ENCODE data around the gene LRRN1. TPM values are rescaled to one million over a fixed set of nuclear protein-coding genes. Genes with fewer than 3 reads are reported as not detected.

LRRN1 gene
- polyA plus RNA-seq, 1 donor (not counting 4 experiments of a cell fraction or from before 2014, with no cell fraction given), result 0.45 TPM

DNA sequence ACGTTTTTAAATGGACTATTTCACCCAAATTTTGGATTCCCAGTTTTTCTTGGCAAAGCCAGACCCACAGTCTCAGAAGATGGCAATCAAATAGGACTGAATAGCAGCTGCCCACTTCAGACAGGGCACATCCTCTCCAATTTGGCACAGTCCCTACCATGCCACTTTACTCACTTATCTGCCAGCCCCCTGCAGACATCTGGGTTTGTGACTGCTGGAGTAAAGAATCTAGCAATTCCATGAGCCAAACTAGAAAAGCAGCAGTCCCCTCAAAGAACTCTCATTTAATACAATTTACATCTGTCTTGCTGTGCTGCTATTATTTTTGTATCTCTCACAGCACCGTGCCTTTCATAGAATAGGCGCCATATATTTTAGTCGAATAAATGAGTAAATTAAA is 16.0 kb upstream of the LRRN1 start:
- dilution Hi-C loops (cut with MboI; ENCODE audit: extremely low pct_ligation_motif_present, low sequenced_read_pairs), result no loop called here
- Histone ChIP-seq H3K79me2 (ENCODE audit: control insufficient read depth, insufficient read depth, low read length) (no peaks in the 10 kb centered on the region), H3K9me1 (ENCODE audit: control insufficient read depth, extremely low read depth, insufficient read depth, low read length) (no peaks in the 10 kb centered on the region), H3K4me1 (ENCODE audit: control insufficient read depth, extremely low read depth, insufficient read depth, low read length) (no peaks in the 10 kb centered on the region), H3K27me3 (ENCODE audit: control insufficient read depth, extremely low read depth, insufficient read depth, low read length) (no peaks in the 10 kb centered on the region), H3K36me3 (ENCODE audit: control insufficient read depth in 2 of 2, extremely low read depth in 1 of 2, insufficient read depth in 2 of 2, low read length in 2 of 2) (no peaks in the 10 kb centered on the region), H3K4me2 (ENCODE audit: control insufficient read depth, extremely low read depth, insufficient read depth, low read depth, low read length) (no peak overlapping the region), H3K27ac (ENCODE audit: control insufficient read depth, insufficient read depth, low read length) (no peak overlapping the region), H3K4me3 (ENCODE audit: control insufficient read depth in 2 of 3, extremely low read depth in 1 of 3, insufficient read depth in 2 of 3, low read depth in 1 of 3, low read length in 3 of 3) (no peak overlapping the region), H4K20me1 (ENCODE audit: control insufficient read depth, extremely low read depth, insufficient read depth, low read length) (no peaks in the 10 kb centered on the region), H3K9me3 (ENCODE audit: control insufficient read depth, low read depth, low read length) (no peaks in the 10 kb centered on the region), H3K9ac (ENCODE audit: control insufficient read depth, extremely low read depth, insufficient read depth, low read length) (no peak overlapping the region), H2AFZ (ENCODE audit: control insufficient read depth, low read length) (no peak overlapping the region)
- FAIRE-seq (no peak), DNase-seq (ENCODE audit: low read depth, low spot score) (no peak)
- TF ChIP-seq, protein P1, sequence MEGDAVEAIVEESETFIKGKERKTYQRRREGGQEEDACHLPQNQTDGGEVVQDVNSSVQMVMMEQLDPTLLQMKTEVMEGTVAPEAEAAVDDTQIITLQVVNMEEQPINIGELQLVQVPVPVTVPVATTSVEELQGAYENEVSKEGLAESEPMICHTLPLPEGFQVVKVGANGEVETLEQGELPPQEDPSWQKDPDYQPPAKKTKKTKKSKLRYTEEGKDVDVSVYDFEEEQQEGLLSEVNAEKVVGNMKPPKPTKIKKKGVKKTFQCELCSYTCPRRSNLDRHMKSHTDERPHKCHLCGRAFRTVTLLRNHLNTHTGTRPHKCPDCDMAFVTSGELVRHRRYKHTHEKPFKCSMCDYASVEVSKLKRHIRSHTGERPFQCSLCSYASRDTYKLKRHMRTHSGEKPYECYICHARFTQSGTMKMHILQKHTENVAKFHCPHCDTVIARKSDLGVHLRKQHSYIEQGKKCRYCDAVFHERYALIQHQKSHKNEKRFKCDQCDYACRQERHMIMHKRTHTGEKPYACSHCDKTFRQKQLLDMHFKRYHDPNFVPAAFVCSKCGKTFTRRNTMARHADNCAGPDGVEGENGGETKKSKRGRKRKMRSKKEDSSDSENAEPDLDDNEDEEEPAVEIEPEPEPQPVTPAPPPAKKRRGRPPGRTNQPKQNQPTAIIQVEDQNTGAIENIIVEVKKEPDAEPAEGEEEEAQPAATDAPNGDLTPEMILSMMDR (optimal IDR thresholded peaks at IDR 0.05 in 1 of 3, IDR thresholded peaks at IDR 0.05 in 1 of 3, conservative IDR thresholded peaks at IDR 0.05 in 1 of 3; ENCODE audit: extremely low read depth in 1 of 3, insufficient read depth in 2 of 3, low read length in 3 of 3), result no peak
- TF ChIP-seq EZH2 (IDR thresholded peaks at IDR 0.05; ENCODE audit: low read length), result no peak

DNA sequence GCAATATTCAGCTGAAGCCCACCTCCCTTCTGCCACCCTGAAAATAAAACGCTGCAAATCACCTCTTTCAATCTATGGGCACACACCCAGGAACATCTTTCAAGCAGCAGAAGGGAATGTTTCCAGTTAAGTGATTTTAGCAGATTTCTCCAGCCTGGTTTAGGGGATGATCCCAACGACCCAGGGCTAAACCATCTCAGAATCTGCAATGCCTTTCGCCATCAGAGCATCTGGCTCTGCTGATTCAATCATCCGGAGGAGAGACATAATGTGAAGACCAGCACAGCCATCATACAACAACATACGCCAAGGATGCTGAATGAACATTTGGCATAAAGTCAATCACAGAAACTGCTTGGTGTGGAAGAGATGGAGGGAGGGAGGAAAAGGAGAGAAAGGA is 15.5 kb upstream of the LRRN1 start:
- dilution Hi-C loops (cut with MboI; ENCODE audit: extremely low pct_ligation_motif_present, low sequenced_read_pairs), result no loop called here
- no peak for TF ChIP-seq EZH2 (IDR thresholded peaks at IDR 0.05; ENCODE audit: low read length)
- TF ChIP-seq, protein P1 (optimal IDR thresholded peaks at IDR 0.05 in 1 of 3, IDR thresholded peaks at IDR 0.05 in 1 of 3, conservative IDR thresholded peaks at IDR 0.05 in 1 of 3; ENCODE audit: extremely low read depth in 1 of 3, insufficient read depth in 2 of 3, low read length in 3 of 3), result no peak
- FAIRE-seq, result no peak

More for the DNA sequence above, 15.5 kb upstream of the LRRN1 start:
- no peaks in the 10 kb centered on the region for H3K27me3 ChIP-seq (ENCODE audit: control insufficient read depth, extremely low read depth, insufficient read depth, low read length)
- H3K36me3 ChIP-seq (ENCODE audit: control insufficient read depth in 2 of 2, extremely low read depth in 1 of 2, insufficient read depth in 2 of 2, low read length in 2 of 2), result no peaks in the 10 kb centered on the region
- no peak for DNase-seq (ENCODE audit: low read depth, low spot score)
- no peaks in the 10 kb centered on the region for H3K9me1 ChIP-seq (ENCODE audit: control insufficient read depth, extremely low read depth, insufficient read depth, low read length)
- no peak overlapping the region for H3K4me3 ChIP-seq (ENCODE audit: control insufficient read depth in 2 of 3, extremely low read depth in 1 of 3, insufficient read depth in 2 of 3, low read depth in 1 of 3, low read length in 3 of 3)
- no peak overlapping the region for H3K4me2 ChIP-seq (ENCODE audit: control insufficient read depth, extremely low read depth, insufficient read depth, low read depth, low read length)
- H3K27ac ChIP-seq (ENCODE audit: control insufficient read depth, insufficient read depth, low read length), result no peak overlapping the region
- no peaks in the 10 kb centered on the region for H3K79me2 ChIP-seq (ENCODE audit: control insufficient read depth, insufficient read depth, low read length)
- no peaks in the 10 kb centered on the region for H3K4me1 ChIP-seq (ENCODE audit: control insufficient read depth, extremely low read depth, insufficient read depth, low read length)
- H3K9me3 ChIP-seq (ENCODE audit: control insufficient read depth, low read depth, low read length), result no peaks in the 10 kb centered on the region
- no peaks in the 10 kb centered on the region for H4K20me1 ChIP-seq (ENCODE audit: control insufficient read depth, extremely low read depth, insufficient read depth, low read length)
- no peak overlapping the region for H2AFZ ChIP-seq (ENCODE audit: control insufficient read depth, low read length)
- no peak overlapping the region for H3K9ac ChIP-seq (ENCODE audit: control insufficient read depth, extremely low read depth, insufficient read depth, low read length)
